ENCODE data around the gene AK9. TPM values are rescaled to one million over a fixed set of nuclear protein-coding genes. Genes with fewer than 3 reads are reported as not detected.
"Not testable (repeated sequence)": the region's sequence is repeated elsewhere in the genome, so short reads cannot be mapped to it uniquely, and the experiment has no call there.

Gene AK9
- total RNA-seq, 1 experiment from 2014 or later: 3.5 TPM

GRCh38 chr6:109461733-109462526 lies 229.1 kb downstream of the AK9 start (continued):
- TF ChIP-seq ELF1 (IDR thresholded peaks at IDR 0.05; ENCODE audit: borderline replicate concordance, low read depth) (no peak), ZFX (IDR thresholded peaks at IDR 0.05) (no peak), CBX3 (IDR thresholded peaks at IDR 0.05; ENCODE audit: low read depth) (no peak)

GRCh38 chr6:109461205-109461604 lies 229.8 kb downstream of the AK9 start:
- H3K9ac ChIP-seq (ENCODE audit: low read length); POLR2A ChIA-PET; intact Hi-C loops (cut with micrococcal nuclease); H4K20me1 ChIP-seq (ENCODE audit: insufficient read depth); H3K4me3 ChIP-seq (replicated peaks in 1 of 2; ENCODE audit: low read depth in 1 of 2, low read length in 2 of 2); CTCF ChIA-PET; ATAC-seq; DNase-seq (ENCODE audit: low read depth, low spot score); H3K27me3 ChIP-seq (ENCODE audit: insufficient read depth, low read length); H3K9me2 ChIP-seq (ENCODE audit: insufficient read depth); H2AFZ ChIP-seq (ENCODE audit: low read depth, low read length, poor library complexity, severe bottlenecking); H3K4me2 ChIP-seq (ENCODE audit: low read length); BruUV-seq (replicated peaks); H3K9me3 ChIP-seq (ENCODE audit: control insufficient read depth in 1 of 2, insufficient read depth in 1 of 2, low read depth in 1 of 2, low read length in 2 of 2); H3K27ac ChIP-seq (ENCODE audit: low read depth, low read length); RAD21 ChIA-PET (ENCODE audit: low non-redundant PET in 1 of 2, low total read pairs in 2 of 2, uncharacterized antibody in 2 of 2, unreplicated experiment in 2 of 2): not testable (repeated sequence)
- H3K79me2 ChIP-seq (ENCODE audit: insufficient read depth, low read length): peaks cover 29% of the 10 kb centered on the region
- H3K36me3 ChIP-seq (ENCODE audit: control insufficient read depth in 1 of 2, insufficient read depth in 2 of 2, low read length in 2 of 2): peaks cover 28 to 31% of the 10 kb centered on the region in 2 experiments; a peak in 3 of 4 replicates
- peaks cover 0 to 30% of the 10 kb centered on the region in 2 experiments; a peak in 2 of 4 replicates for H3K4me1 ChIP-seq (ENCODE audit: control insufficient read depth in 1 of 2, insufficient read depth in 2 of 2, low read length in 2 of 2)

- peaks cover 0 to 34% of the 10 kb centered on the region in 2 experiments; a peak in 2 of 4 replicates for H3K4me1 ChIP-seq (ENCODE audit: control insufficient read depth in 1 of 2, insufficient read depth in 2 of 2, low read length in 2 of 2)
- ATAC-seq: no peak
- no peaks in the 10 kb centered on the region for H3K27me3 ChIP-seq (ENCODE audit: insufficient read depth, low read length)
- H3K27ac ChIP-seq (ENCODE audit: low read depth, low read length): no peak overlapping the region
- CTCF ChIA-PET: interaction anchor here (1.2 kb wide), 1 partner anchor 272 kb away, joined by 3 read pairs; no protein-coding TSS in a partner anchor
- BruUV-seq (replicated peaks): no TSS peak
- peaks cover 6% of the 10 kb centered on the region; the same call in 1 of the 2 replicates for H4K20me1 ChIP-seq (ENCODE audit: insufficient read depth)
- H3K4me2 ChIP-seq (ENCODE audit: low read length): no peak overlapping the region
- intact Hi-C loops (cut with micrococcal nuclease): no loop called here
- POLR2A ChIA-PET: no interaction called here
- DNase-seq (ENCODE audit: low read depth, low spot score): no peak
- H3K9me2 ChIP-seq (ENCODE audit: insufficient read depth): no peaks in the 10 kb centered on the region
- H2AFZ ChIP-seq (ENCODE audit: low read depth, low read length, poor library complexity, severe bottlenecking): no peak overlapping the region
- no peaks in the 10 kb centered on the region for H3K9me3 ChIP-seq (ENCODE audit: control insufficient read depth in 1 of 2, insufficient read depth in 1 of 2, low read depth in 1 of 2, low read length in 2 of 2)
- no peak overlapping the region for H3K4me3 ChIP-seq (replicated peaks in 1 of 2; ENCODE audit: low read depth in 1 of 2, low read length in 2 of 2)
- peaks cover 20% of the 10 kb centered on the region for H3K79me2 ChIP-seq (ENCODE audit: insufficient read depth, low read length)
- TF ChIP-seq, protein P1, sequence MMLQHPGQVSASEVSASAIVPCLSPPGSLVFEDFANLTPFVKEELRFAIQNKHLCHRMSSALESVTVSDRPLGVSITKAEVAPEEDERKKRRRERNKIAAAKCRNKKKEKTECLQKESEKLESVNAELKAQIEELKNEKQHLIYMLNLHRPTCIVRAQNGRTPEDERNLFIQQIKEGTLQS (IDR thresholded peaks at IDR 0.05): no peak
- TF ChIP-seq POLR2A (IDR thresholded peaks at IDR 0.05; ENCODE audit: borderline replicate concordance, extremely low read depth, insufficient read depth, insufficient read length) (no peak), SP1 (IDR thresholded peaks at IDR 0.05; ENCODE audit: low read depth) (no peak), ZFX (IDR thresholded peaks at IDR 0.05) (no peak), ZBTB33 (IDR thresholded peaks at IDR 0.05; ENCODE audit: extremely low read depth, insufficient replicate concordance, low read length) (no peak), RAD21 (IDR thresholded peaks at IDR 0.05; ENCODE audit: low read depth) (no peak), YY1 (IDR thresholded peaks at IDR 0.05; ENCODE audit: extremely low read depth, insufficient replicate concordance, low read depth, low read length) (no peak)
- peaks cover 19 to 22% of the 10 kb centered on the region in 2 experiments; a peak in 3 of 4 replicates for H3K36me3 ChIP-seq (ENCODE audit: control insufficient read depth in 1 of 2, insufficient read depth in 2 of 2, low read length in 2 of 2)
- H3K9ac ChIP-seq (ENCODE audit: low read length): no peak overlapping the region
- RAD21 ChIA-PET (ENCODE audit: low non-redundant PET in 1 of 2, low total read pairs in 2 of 2, uncharacterized antibody in 2 of 2, unreplicated experiment in 2 of 2): no interaction called here
Observed at GRCh38 chr6:109460161-109460829, 230.7 kb downstream of the AK9 start.
